Spleen (tissue), 7 donors: ENCODE results near the gene FADS1.

ENCODE experiments used
- POLR2A ChIP-seq, 3 donors: fragments of 450-650 bp; IDR thresholded peaks; one replicate each; pipeline ENCODE4 v1.5.1; 2017; ENCODE audit warnings: antibody characterized with exemption in 3 of 3, mild to moderate bottlenecking in 1 of 3
- TF ChIP-seq, protein P1 (sequence below), 11 experiments: fragments of 200-600 bp in 7 of 11; fragments of 450-650 bp in 4 of 11; sonication (generic) in 4 of 11; IDR thresholded peaks in 8 of 11; conservative IDR thresholded peaks in 3 of 11; 1 replicate in 7 of 11; 2 replicates in 4 of 11; pipeline versions ENCODE4 v1.4.0 to v1.8.0; 2016 to 2021; ENCODE audit warnings: antibody characterized with exemption in 11 of 11, inconsistent platforms in 4 of 11, mild to moderate bottlenecking in 1 of 11
- donor health status: DM: no; HTN: no; CAD: no; lungs with moderate emphysema.
- donor health status: DM: no; HTN: no; CAD: no.
- donor health status: DM: no; HTN: no; CAD: no.

DNA sequence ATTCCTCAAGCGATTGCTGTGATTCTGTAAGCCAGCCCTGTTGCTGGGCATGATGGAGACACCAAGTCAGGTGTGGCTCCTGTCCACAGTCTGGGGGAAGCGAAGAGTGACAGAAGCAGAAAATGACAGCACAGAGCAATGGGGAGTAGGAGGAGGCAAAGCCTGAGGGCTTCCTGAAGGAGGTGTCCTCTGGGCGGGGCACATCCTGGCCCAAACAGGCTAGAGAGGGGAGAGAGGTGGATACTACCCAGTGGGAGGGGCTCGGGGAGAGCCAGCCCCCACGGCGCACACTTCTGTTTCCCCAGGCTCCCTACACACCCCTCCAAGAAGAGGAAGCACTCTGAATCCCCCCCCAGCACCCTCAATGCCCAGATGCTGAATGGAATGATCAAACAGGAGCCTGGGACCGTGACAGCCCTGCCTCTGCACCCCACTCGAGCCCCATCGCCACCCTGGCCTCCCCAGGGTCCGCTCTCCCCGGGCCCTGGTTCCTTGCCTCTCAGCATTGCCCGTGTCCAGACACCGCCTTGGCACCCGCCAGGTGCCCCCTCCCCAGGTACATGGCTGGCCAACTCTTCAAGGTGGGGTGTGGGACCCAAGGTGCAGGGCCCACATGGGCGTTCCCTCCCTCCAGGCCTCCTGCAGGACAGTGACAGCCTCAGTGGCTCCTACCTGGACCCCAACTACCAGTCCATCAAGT, 45.5 kb downstream of the FADS1 start:
- TF ChIP-seq, protein P1, sequence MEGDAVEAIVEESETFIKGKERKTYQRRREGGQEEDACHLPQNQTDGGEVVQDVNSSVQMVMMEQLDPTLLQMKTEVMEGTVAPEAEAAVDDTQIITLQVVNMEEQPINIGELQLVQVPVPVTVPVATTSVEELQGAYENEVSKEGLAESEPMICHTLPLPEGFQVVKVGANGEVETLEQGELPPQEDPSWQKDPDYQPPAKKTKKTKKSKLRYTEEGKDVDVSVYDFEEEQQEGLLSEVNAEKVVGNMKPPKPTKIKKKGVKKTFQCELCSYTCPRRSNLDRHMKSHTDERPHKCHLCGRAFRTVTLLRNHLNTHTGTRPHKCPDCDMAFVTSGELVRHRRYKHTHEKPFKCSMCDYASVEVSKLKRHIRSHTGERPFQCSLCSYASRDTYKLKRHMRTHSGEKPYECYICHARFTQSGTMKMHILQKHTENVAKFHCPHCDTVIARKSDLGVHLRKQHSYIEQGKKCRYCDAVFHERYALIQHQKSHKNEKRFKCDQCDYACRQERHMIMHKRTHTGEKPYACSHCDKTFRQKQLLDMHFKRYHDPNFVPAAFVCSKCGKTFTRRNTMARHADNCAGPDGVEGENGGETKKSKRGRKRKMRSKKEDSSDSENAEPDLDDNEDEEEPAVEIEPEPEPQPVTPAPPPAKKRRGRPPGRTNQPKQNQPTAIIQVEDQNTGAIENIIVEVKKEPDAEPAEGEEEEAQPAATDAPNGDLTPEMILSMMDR (IDR thresholded peaks at IDR 0.05 in 8 of 11, conservative IDR thresholded peaks at IDR 0.05 in 3 of 11) = no peak
- no peak for TF ChIP-seq POLR2A (IDR thresholded peaks at IDR 0.05)
